Body of pancreas (tissue), 4 donors: Measurements from ENCODE around the gene SH3D21. TPM values are rescaled to one million over a fixed set of nuclear protein-coding genes. Genes with fewer than 3 reads are reported as not detected.

Source experiments
- ATAC-seq: fragments of 150-250 bp; one replicate; pipeline ENCODE4 v1.9.1; 2016
- DNase-seq, 4 donors: peaks; one replicate each; pipeline ENCODE4 v3.0.0-alpha.2; 2019
- H3K27ac ChIP-seq, 4 donors: fragments of 200-600 bp; sonication (generic); 1 replicate in 3 of 4; 2 replicates in 1 of 4; pipeline versions ENCODE4 v1.5.1 to v1.6.1; 2016 to 2019; ENCODE audit warnings: mild to moderate bottlenecking in 1 of 4, mixed read lengths in 1 of 4, moderate library complexity in 1 of 4
- H3K27me3 ChIP-seq, 2 donors: fragments of 200-600 bp; sonication (generic); one replicate each; pipeline ENCODE4 v1.6.0; 2016; ENCODE audit warnings: mild to moderate bottlenecking in 1 of 2
- H3K36me3 ChIP-seq, 2 donors: fragments of 200-600 bp; sonication (generic); replicated peaks in 1 of 2; 2 replicates each; pipeline ENCODE4 v1.5.1; 2016; ENCODE audit warnings: low read depth in 2 of 2; ENCODE audit not compliant: insufficient read depth in 1 of 2
- H3K4me1 ChIP-seq: fragments of 200-600 bp; sonication (generic); one replicate; pipeline ENCODE4 v1.6.0; 2016
- H3K4me3 ChIP-seq, 2 donors: fragments of 200-600 bp; sonication (generic); 1 replicate in 1 of 2; 2 replicates in 1 of 2; pipeline ENCODE4 v1.5.1; 2016 to 2019
- H3K9me3 ChIP-seq, 3 donors: fragments of 200-600 bp; sonication (generic); 1 replicate in 2 of 3; 2 replicates in 1 of 3; pipeline ENCODE4 v1.5.1; 2016
- CTCF ChIP-seq, 7 experiments: fragments of 450-650 bp in 4 of 7; fragments of 200-600 bp in 3 of 7; sonication (generic) in 3 of 7; IDR thresholded peaks; one replicate each; pipeline ENCODE4 v1.5.1; 2016 to 2019; ENCODE audit warnings: antibody characterized with exemption in 7 of 7
- POLR2A ChIP-seq, 3 donors: fragments of 450-650 bp; IDR thresholded peaks; one replicate each; pipeline ENCODE4 v1.6.1; 2016; ENCODE audit warnings: antibody characterized with exemption in 3 of 3, mild to moderate bottlenecking in 2 of 3
- WGBS, 2 donors: methylation state at CpG; one replicate each; pipeline ENCODE4 v1.1.5; 2017; 5-methylcytosine and 5-hydroxymethylcytosine counted together
- intact Hi-C: fragments of 100-400 bp; cut with DNase I; formaldehyde crosslinking; loops from one replicate; pipeline ENCODE4 v1.15.1; 2023
- total RNA-seq, 2 donors: library from RNA; depleted of rRNA; stranded (reverse); fragments of >200 nt; gene quantifications; one replicate each; pipeline ENCODE4 v1.1.0, GENCODE V29; 2016

Gene SH3D21
- total RNA-seq, 2 donors from 2014 or later: 0.33 to 0.52 TPM

DNA sequence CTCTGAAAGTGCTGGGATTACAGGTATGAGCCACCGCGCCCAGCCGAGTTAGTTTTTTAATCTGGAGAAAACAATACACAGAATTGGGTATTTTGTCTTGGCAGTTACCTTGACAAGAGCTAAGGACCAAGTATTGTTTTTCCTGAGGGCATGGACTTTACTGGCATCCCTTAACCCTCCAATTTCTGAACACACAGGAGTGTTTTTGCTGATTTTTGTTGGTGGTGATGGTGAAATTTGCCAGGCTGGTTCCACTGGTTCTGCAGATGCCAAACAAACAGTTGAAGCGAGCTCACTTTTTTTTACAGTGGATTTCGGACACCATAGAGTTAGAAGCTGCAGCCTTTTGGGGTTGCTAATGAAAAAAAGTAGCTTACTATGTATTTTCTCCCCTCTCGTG is 37.2 kb upstream of the SH3D21 start:
- 35 to 39% methylated on average over 6 of the region's 6 CpGs for WGBS, 2 donors
- DNase-seq (no peak), ATAC-seq (peak; percentile 25)
- H3K4me3 ChIP-seq: no peak overlapping the region
- H3K27me3 ChIP-seq: no peaks in the 10 kb centered on the region
- peak overlapping the region; percentile 21 to 40 (median 30) for H3K27ac ChIP-seq
- no peaks in the 10 kb centered on the region for H3K36me3 ChIP-seq
- no peaks in the 10 kb centered on the region for H3K9me3 ChIP-seq
- TF ChIP-seq CTCF (IDR thresholded peaks at IDR 0.05) (no peak), POLR2A (IDR thresholded peaks at IDR 0.05) (no peak)
- peaks cover 33% of the 10 kb centered on the region for H3K4me1 ChIP-seq
- intact Hi-C loops: no loop called here

DNA sequence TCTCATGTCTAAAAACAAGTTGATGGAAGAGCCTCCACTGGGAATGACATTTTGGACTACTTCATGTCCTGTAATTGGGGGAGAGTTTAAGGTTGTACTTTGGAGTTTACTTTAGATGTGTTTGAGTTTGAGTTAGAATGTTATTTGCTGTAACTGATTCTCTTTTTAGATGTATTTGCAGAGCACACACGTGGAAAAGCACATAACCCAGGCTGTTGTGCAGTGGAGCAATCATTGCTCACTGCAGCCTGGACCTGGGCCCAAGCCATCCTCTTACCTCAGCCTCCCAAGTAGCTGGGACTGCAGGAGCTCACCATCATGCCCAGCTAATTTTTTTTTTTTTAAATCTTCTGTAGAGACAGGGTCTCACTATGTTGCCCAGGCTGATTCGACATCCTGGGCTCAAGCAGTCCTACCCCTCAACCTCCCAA is 36.7 kb upstream of the SH3D21 start:
- intact Hi-C loops: no loop called here
- H3K27me3 ChIP-seq: no peaks in the 10 kb centered on the region
- peak; percentile 50 to 77 (median 66) for DNase-seq
- H3K4me3 ChIP-seq: no peak overlapping the region
- H3K9me3 ChIP-seq: no peaks in the 10 kb centered on the region
- WGBS, 2 donors: 37 to 38% methylated on average over 2 of the region's 2 CpGs
- H3K27ac ChIP-seq: peak overlapping the region; percentile 21 to 50 (median 30)
- ATAC-seq: peak; percentile 73
- H3K36me3 ChIP-seq: no peaks in the 10 kb centered on the region
- TF ChIP-seq CTCF (IDR thresholded peaks at IDR 0.05) (no peak), POLR2A (IDR thresholded peaks at IDR 0.05) (no peak)
- peaks cover 33% of the 10 kb centered on the region for H3K4me1 ChIP-seq

DNA sequence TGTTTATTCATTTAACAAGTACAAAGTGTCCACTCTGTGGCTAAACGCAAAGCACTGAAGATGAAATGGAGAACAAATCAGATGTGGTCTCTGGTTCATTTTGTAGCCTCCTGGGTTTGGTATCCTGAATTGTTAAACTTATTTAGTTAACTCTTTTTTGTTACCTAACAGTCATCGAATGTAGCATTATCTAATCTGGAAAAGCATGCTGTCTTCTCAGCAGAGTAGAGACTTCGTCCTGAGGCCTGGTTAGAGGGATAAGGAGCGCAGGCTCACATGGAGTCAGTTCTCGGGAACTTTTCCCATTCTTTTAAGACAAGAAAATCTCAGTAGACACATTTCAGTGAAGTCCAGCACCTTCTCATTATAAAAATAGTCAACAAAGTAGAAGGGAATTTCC is 33.1 kb upstream of the SH3D21 start:
- DNase-seq (no peak), ATAC-seq (no peak)
- Histone ChIP-seq H3K27ac (no peak overlapping the region), H3K27me3 (no peaks in the 10 kb centered on the region), H3K4me1 (peaks cover 32% of the 10 kb centered on the region), H3K9me3 (no peaks in the 10 kb centered on the region), H3K36me3 (no peaks in the 10 kb centered on the region), H3K4me3 (no peak overlapping the region)
- WGBS, 2 donors: 48 to 56% methylated on average over 5 of the region's 5 CpGs
- TF ChIP-seq POLR2A (IDR thresholded peaks at IDR 0.05): no peak
- no peak for TF ChIP-seq CTCF (IDR thresholded peaks at IDR 0.05)
- intact Hi-C loops: no loop called here

DNA sequence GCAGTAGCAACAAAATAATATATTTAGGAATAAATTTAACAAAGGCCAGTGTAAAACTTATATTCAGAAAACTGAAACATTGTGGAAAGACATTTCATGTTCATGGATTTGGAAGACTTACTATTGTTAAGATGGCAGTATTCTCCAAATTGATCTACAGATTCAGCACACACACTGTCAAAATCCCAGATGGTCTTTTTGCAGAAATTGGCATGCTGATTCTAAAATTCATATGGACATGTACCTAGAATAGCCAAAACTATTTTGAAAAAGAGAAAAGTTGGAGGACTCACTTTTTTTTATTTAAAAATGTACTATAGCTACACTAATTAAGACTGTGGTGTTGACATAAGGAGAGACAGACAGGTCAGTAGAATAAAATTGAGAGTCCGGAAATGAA is 32.0 kb upstream of the SH3D21 start:
- no peaks in the 10 kb centered on the region for H3K27me3 ChIP-seq
- H3K27ac ChIP-seq: no peak overlapping the region
- H3K4me3 ChIP-seq: no peak overlapping the region
- no peak for DNase-seq
- peaks cover 23% of the 10 kb centered on the region for H3K4me1 ChIP-seq
- H3K36me3 ChIP-seq: no peaks in the 10 kb centered on the region
- H3K9me3 ChIP-seq: no peaks in the 10 kb centered on the region
- TF ChIP-seq CTCF (IDR thresholded peaks at IDR 0.05) (no peak), POLR2A (IDR thresholded peaks at IDR 0.05) (no peak)
- 82 to 96% methylated on average over 1 of the region's 1 CpG for WGBS, 2 donors
- intact Hi-C loops: no loop called here
- ATAC-seq: no peak

DNA sequence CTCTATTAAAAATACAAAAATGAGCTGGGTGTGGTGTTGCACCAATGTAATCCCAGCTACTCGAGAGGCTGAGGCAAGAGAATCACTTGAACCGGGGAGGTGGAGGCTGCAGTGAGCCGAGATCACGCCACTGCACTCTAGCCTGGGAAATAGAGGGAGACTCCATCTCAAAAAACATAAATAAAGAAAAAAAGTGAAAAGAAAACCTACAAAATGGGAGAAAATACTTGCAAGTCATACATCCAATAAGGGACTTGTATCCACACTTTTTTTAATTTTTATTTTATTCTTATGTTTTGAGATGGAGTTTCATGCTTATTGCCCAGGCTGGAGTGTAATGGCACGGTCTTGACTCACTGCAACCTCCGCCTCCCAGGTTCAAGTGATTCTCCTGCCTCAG is 29.5 kb upstream of the SH3D21 start:
- Histone ChIP-seq H3K27me3 (no peaks in the 10 kb centered on the region), H3K27ac (no peak overlapping the region), H3K36me3 (no peaks in the 10 kb centered on the region), H3K9me3 (no peaks in the 10 kb centered on the region), H3K4me3 (no peak overlapping the region), H3K4me1 (peaks cover 18% of the 10 kb centered on the region)
- intact Hi-C loops: no loop called here
- ATAC-seq: no peak
- no peak for DNase-seq
- 89 to 99% methylated on average over 6 of the region's 6 CpGs for WGBS, 2 donors
- TF ChIP-seq POLR2A (IDR thresholded peaks at IDR 0.05): no peak
- TF ChIP-seq CTCF (IDR thresholded peaks at IDR 0.05): no peak
